ENCODE measurements around the gene BHLHA15.

The BHLHA15 gene

GRCh38 chr7:98211221-98211675 lies at the start of gene BHLHA15:
Gene BHLHA15 (plus strand): TSS chr7:98211439. CDS start chr7:98212310, 871 bp downstream.
- no peak for DNase-seq

DNA sequence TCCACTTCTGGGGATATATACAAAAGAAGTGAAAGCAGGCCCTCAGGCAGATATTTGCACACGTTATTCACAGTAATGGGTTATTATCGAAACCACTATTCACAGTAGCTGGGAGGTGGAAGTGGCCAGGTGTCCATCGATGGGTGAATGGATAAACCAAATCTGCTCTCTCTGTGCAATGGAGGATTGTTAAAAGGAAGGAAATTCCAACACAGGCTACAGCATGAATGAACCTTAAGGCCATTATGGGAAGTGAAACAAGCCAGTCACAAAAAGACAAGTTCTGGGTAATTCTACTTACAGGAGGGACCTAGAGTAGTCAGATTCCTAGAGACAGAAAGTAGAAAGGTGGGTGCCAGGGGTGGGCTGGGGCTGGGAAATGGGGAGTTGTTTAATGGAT lies 48.5 kb upstream of the BHLHA15 start:
- no peak for DNase-seq

- DNase-seq, result no peak
These were observed 48.0 kb upstream of the BHLHA15 start for GRCh38 chr7:98163269-98163668.

DNA sequence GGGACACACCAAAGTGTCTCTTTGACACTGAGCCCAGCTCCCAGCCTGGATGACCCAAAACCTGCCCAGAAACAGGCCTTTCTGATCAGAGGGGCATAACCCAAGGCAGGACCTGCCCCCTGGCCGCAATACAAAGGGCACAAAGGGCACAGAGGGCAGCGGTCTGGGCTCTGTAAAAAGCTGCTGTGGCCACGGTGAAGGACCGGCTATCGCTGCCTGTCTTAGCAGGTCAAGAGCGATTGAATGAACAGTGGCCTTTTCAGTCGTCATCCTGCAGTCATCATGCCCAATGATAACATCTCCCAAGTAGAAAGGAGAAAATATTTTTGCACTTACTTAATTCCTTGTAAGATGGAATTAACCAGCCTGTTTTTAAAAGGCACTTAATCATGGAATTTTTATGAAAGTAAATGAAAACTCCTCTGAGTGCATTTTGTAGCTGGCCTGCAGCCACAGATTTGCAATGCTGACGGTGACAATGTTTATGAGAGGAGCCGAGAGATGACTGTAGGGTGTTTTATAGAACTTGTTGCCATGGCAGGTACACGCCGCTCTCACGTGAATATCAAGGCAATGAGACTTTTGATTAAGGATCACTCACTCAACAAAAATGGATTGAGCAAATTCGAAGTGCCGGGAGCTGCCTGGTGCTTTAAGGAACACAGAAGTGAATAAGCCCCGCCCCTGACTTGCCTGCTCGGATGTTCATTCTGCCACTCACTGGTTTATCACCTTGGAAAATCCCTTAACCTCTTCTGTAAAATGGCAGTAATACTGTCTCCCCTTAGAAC lies 47.3 kb upstream of the BHLHA15 start:
- no peak for DNase-seq

DNA sequence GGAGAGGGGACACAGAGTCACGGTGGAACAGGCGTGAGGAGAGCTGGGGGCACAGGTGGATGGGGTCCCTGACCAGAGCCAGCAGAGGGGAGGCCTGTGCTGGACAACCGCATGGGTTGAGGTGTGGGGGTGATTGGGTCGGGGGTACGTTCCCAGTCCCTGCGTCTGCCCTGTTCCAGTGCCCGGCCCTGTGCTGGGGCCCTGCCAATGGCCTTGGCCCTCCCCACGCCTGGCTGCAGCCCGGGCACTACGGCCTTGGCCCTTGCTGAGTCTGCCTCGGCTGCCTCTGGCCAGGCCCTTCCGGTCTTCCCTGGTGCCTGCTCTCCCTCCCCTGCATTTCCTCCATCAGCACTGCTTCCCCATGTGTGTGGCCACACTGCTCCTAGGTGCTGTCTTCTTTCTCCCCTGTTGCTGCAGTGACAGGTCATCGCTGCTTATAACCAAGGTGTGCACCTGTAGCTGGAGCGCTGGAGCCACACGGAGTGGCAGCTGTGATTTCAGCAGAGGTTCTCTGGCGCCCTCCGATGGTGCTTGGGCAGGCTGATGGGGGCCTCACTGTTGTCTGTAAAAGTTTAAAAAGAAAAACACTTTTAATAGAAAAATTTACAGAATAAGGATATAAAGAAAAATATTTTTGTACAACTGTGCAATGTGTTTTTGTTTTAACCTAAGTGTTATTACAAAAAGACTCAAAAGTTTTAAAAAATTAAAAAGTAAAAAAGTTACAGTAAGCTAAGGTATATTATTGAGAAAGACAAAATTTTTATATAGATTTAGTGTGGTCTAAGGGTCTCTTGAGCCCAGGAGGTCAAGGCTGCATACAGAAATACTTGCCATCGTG lies 45.2 kb upstream of the BHLHA15 start:
- no peak for DNase-seq

GRCh38 chr7:98166668-98166970 lies 44.6 kb upstream of the BHLHA15 start:
- DNase-seq, result no peak

- no peak for DNase-seq
These were observed 43.6 kb upstream of the BHLHA15 start for GRCh38 chr7:98167653-98168052.

GRCh38 chr7:98168181-98168903 lies 42.9 kb upstream of the BHLHA15 start:
- no peak for DNase-seq

GRCh38 chr7:98168904-98169621 lies 42.2 kb upstream of the BHLHA15 start:
- no peak for DNase-seq

GRCh38 chr7:98170966-98171365 lies 40.3 kb upstream of the BHLHA15 start:
- no peak for DNase-seq

- no peak for DNase-seq
These were observed 39.8 kb upstream of the BHLHA15 start for GRCh38 chr7:98171449-98171848.

- DNase-seq, result no peak
These were observed 36.6 kb upstream of the BHLHA15 start for GRCh38 chr7:98174334-98175259.

GRCh38 chr7:98175260-98175940 lies 35.8 kb upstream of the BHLHA15 start:
- DNase-seq, result no peak

DNA sequence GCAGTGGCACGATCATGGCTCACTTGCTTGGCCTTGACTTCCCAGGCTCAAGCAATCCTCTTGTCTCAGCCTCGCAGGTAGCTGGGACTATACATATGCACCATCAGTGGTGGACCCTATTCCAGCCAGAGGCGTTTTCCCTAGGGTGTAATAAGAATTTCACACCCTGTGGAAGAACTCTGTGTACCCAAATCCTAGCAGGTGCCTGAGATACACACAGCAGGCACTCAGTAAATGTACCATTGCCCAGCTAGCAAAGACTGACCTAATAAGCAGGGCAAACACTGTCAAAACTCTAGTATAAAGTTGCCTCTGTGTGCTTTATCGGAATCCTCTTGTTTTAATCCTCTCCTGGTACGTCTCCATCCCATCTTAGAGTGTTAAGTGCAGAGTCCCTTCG lies 33.7 kb upstream of the BHLHA15 start:
- DNase-seq, result no peak

GRCh38 chr7:98178321-98178720 lies 32.9 kb upstream of the BHLHA15 start:
- DNase-seq, result no peak

GRCh38 chr7:98178762-98179490 lies 32.3 kb upstream of the BHLHA15 start:
- DNase-seq, result no peak

- DNase-seq, result no peak
These were observed 30.5 kb upstream of the BHLHA15 start for GRCh38 chr7:98180751-98181150.

GRCh38 chr7:98185101-98185500 lies 26.1 kb upstream of the BHLHA15 start:
- no peak for DNase-seq

DNA sequence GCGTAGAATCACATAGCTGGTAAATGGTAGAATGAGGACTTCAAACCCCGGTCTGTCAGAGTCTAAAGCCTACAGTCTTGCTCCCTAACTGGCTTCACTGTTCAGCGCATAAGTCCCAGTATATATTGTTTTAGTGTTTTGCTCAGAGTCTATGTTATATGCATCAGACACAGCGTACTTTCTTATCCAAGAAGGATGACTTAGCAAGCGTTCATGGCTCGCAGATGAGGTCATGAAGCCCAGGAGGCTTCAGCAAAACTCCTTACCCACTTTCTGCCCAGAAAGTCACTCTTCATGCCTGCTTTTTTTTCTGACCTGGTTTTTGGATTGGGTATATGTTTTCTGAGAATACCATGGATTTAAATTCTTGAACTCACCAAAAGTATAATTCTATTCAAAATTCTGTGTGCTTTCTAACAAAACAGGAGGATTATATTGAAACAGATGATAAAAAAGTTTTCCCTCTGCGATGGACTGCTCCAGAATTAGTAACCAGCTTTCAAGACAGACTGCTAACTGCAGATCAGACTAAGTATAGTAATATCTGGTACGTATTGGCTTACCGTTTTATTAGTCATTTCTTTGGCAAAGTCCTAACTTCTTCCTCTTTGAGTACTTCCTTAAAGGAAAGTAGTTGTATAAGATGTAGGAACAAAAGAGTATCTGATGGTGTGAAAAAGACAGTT lies 24.6 kb upstream of the BHLHA15 start:
- no peak for DNase-seq

DNA sequence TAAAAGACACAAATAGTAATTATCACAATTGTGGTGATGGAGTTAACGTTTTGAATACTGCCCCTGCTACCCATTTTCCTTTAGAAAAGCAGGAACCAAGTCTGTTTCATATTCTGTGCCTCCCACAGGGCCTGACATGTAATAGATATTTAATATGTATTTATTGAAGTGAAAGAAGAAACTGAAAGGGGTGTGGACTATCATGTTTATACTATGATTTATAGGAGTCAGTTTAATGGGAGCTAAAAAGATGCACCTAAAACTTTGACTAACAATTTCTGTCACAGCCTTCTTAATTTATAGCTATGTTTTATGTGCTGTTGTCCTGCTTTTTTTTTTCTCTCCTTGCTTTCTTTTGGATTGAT lies 24.1 kb upstream of the BHLHA15 start:
- DNase-seq, result no peak
